Measurements from ENCODE around the gene RFESD. TPM values are rescaled to one million over a fixed set of nuclear protein-coding genes. Genes with fewer than 3 reads are reported as not detected.
"Not testable (repeated sequence)": the region's sequence is repeated elsewhere in the genome, so short reads cannot be mapped to it uniquely, and the experiment has no call there.

The RFESD gene
- polyA plus RNA-seq, 1 donor from 2014 or later: 4.1 TPM

- Mint-ChIP-seq H3K27ac (no peak overlapping the region), H3K4me3 (no peak overlapping the region), H3K4me1 (peaks cover 0 to 2% (median 0%) of the 10 kb centered on the region in 3 donors), H3K27me3 (peaks cover 10% of the 10 kb centered on the region), H3K36me3 (no peaks in the 10 kb centered on the region), H3K9me3 (no peaks in the 10 kb centered on the region)
Observed at GRCh38 chr5:95638632-95639031, 7.9 kb upstream of the RFESD start.

- peaks cover 6 to 10% (median 6%) of the 10 kb centered on the region in 3 donors for H3K4me1 Mint-ChIP-seq
- H3K36me3 Mint-ChIP-seq: no peaks in the 10 kb centered on the region
- no peak overlapping the region for H3K4me3 Mint-ChIP-seq
- H3K27ac Mint-ChIP-seq: peak overlapping the region in 1 of 3 donors; percentile 51
- H3K27me3 Mint-ChIP-seq: peaks cover 7% of the 10 kb centered on the region
- H3K9me3 Mint-ChIP-seq: no peaks in the 10 kb centered on the region
Observed at GRCh38 chr5:95641741-95642220, 4.8 kb upstream of the RFESD start.

- H3K36me3 Mint-ChIP-seq: no peaks in the 10 kb centered on the region
- H3K4me1 Mint-ChIP-seq: peaks cover 10 to 15% (median 10%) of the 10 kb centered on the region in 3 donors
- no peaks in the 10 kb centered on the region for H3K9me3 Mint-ChIP-seq
- peak overlapping the region in 1 of 3 donors; percentile 61 for H3K27ac Mint-ChIP-seq
- H3K4me3 Mint-ChIP-seq: no peak overlapping the region
- peaks cover 4% of the 10 kb centered on the region for H3K27me3 Mint-ChIP-seq
Observed at GRCh38 chr5:95643152-95643551, 3.4 kb upstream of the RFESD start.

- Mint-ChIP-seq H3K9me3 (no peaks in the 10 kb centered on the region), H3K36me3 (no peaks in the 10 kb centered on the region), H3K4me3 (peak overlapping the region in 3 of 4 donors; percentile 1 to 27 (median 14)), H3K4me1 (peaks cover 10 to 15% (median 10%) of the 10 kb centered on the region in 3 donors), H3K27ac (peak overlapping the region in 2 of 3 donors; percentile 33 to 71), H3K27me3 (no peaks in the 10 kb centered on the region)
Observed at GRCh38 chr5:95644351-95645042, 2.1 kb upstream of the RFESD start.

- H3K36me3 Mint-ChIP-seq, H3K9me3 Mint-ChIP-seq, H3K27me3 Mint-ChIP-seq: not testable (repeated sequence)
- Mint-ChIP-seq H3K27ac (peak overlapping the region in 2 of 3 donors; percentile 91 to 96), H3K4me3 (peak overlapping the region; percentile 88 to 95 (median 94)), H3K4me1 (peaks cover 10 to 19% (median 10%) of the 10 kb centered on the region in 3 donors)
Observed at GRCh38 chr5:95646226-95646568, 380 bp upstream of the RFESD start.

GRCh38 chr5:95647886-95648860 is 1.6 kb downstream of the RFESD start:
- Mint-ChIP-seq H3K27me3 (no peaks in the 10 kb centered on the region), H3K36me3 (no peaks in the 10 kb centered on the region), H3K9me3 (no peaks in the 10 kb centered on the region), H3K27ac (peak overlapping the region in 1 of 3 donors; percentile 91), H3K4me1 (peaks cover 10 to 19% (median 10%) of the 10 kb centered on the region in 3 donors), H3K4me3 (peak overlapping the region in 3 of 4 donors; percentile 39 to 57 (median 49))

GRCh38 chr5:95649274-95649673 is 2.7 kb downstream of the RFESD start:
- Mint-ChIP-seq H3K36me3 (no peaks in the 10 kb centered on the region), H3K9me3 (no peaks in the 10 kb centered on the region), H3K27me3 (no peaks in the 10 kb centered on the region), H3K4me1 (peaks cover 8 to 16% (median 8%) of the 10 kb centered on the region in 3 donors), H3K27ac (no peak overlapping the region), H3K4me3 (no peak overlapping the region)

- no peaks in the 10 kb centered on the region for H3K36me3 Mint-ChIP-seq
- no peaks in the 10 kb centered on the region for H3K27me3 Mint-ChIP-seq
- H3K4me3 Mint-ChIP-seq: peak overlapping the region in 1 of 4 donors; percentile 60
- no peak overlapping the region for H3K27ac Mint-ChIP-seq
- H3K9me3 Mint-ChIP-seq: no peaks in the 10 kb centered on the region
- peaks cover 4 to 13% (median 7%) of the 10 kb centered on the region in 3 donors for H3K4me1 Mint-ChIP-seq
Observed at GRCh38 chr5:95649842-95650620, 3.5 kb downstream of the RFESD start.

- no peaks in the 10 kb centered on the region for H3K9me3 Mint-ChIP-seq
- peaks cover 0 to 6% (median 3%) of the 10 kb centered on the region in 3 donors for H3K4me1 Mint-ChIP-seq
- peaks cover 2% of the 10 kb centered on the region for H3K36me3 Mint-ChIP-seq
- H3K27me3 Mint-ChIP-seq: no peaks in the 10 kb centered on the region
- no peak overlapping the region for H3K4me3 Mint-ChIP-seq
- H3K27ac Mint-ChIP-seq: no peak overlapping the region
Observed at GRCh38 chr5:95652849-95653248, 6.3 kb downstream of the RFESD start.

GRCh38 chr5:95654196-95654595 is 7.6 kb downstream of the RFESD start:
- H3K27me3 Mint-ChIP-seq: no peaks in the 10 kb centered on the region

GRCh38 chr5:95655575-95655974 is 9.0 kb downstream of the RFESD start:
- Mint-ChIP-seq H3K27ac (no peak overlapping the region), H3K36me3 (peaks cover 2% of the 10 kb centered on the region), H3K27me3 (no peaks in the 10 kb centered on the region), H3K9me3 (no peaks in the 10 kb centered on the region), H3K4me3 (no peak overlapping the region), H3K4me1 (no peaks in the 10 kb centered on the region)

More at GRCh38 chr5:95654196-95654595, 7.6 kb downstream of the RFESD start:
- Mint-ChIP-seq H3K36me3 (peaks cover 2% of the 10 kb centered on the region), H3K27ac (no peak overlapping the region), H3K4me1 (peaks cover 0 to 3% (median 0%) of the 10 kb centered on the region in 3 donors), H3K4me3 (no peak overlapping the region), H3K9me3 (no peaks in the 10 kb centered on the region)

- H3K9me3 Mint-ChIP-seq: no peaks in the 10 kb centered on the region
- H3K27me3 Mint-ChIP-seq: no peaks in the 10 kb centered on the region
- peaks cover 0 to 1% (median 0%) of the 10 kb centered on the region in 3 donors for H3K4me1 Mint-ChIP-seq
- H3K36me3 Mint-ChIP-seq: peaks cover 2% of the 10 kb centered on the region
- no peak overlapping the region for H3K4me3 Mint-ChIP-seq
- H3K27ac Mint-ChIP-seq: no peak overlapping the region
Observed at GRCh38 chr5:95660060-95660459, 13.5 kb downstream of the RFESD start.

GRCh38 chr5:95662946-95663345 is 16.4 kb downstream of the RFESD start:
- Mint-ChIP-seq H3K27me3 (no peaks in the 10 kb centered on the region), H3K27ac (no peak overlapping the region), H3K36me3 (no peaks in the 10 kb centered on the region), H3K4me3 (no peak overlapping the region), H3K9me3 (peaks cover 0 to 1% (median 0%) of the 10 kb centered on the region in 3 donors), H3K4me1 (peaks cover 0 to 1% (median 0%) of the 10 kb centered on the region in 3 donors)

GRCh38 chr5:95664204-95664786 is 17.7 kb downstream of the RFESD start:
- peaks cover 0 to 1% (median 0%) of the 10 kb centered on the region in 3 donors for H3K9me3 Mint-ChIP-seq

More at GRCh38 chr5:95664204-95664786, 17.7 kb downstream of the RFESD start:
- Mint-ChIP-seq H3K27me3 (no peaks in the 10 kb centered on the region), H3K36me3 (no peaks in the 10 kb centered on the region), H3K4me3 (no peak overlapping the region), H3K4me1 (peaks cover 0 to 1% (median 0%) of the 10 kb centered on the region in 3 donors), H3K27ac (no peak overlapping the region)
